ENCODE data around the gene CHD1L. TPM values are rescaled to one million over a fixed set of nuclear protein-coding genes. Genes with fewer than 3 reads are reported as not detected.

Gene CHD1L
- total and polyA plus RNA-seq, 2 experiments from 2014 or later: 29.8 to 43.9 TPM

DNA sequence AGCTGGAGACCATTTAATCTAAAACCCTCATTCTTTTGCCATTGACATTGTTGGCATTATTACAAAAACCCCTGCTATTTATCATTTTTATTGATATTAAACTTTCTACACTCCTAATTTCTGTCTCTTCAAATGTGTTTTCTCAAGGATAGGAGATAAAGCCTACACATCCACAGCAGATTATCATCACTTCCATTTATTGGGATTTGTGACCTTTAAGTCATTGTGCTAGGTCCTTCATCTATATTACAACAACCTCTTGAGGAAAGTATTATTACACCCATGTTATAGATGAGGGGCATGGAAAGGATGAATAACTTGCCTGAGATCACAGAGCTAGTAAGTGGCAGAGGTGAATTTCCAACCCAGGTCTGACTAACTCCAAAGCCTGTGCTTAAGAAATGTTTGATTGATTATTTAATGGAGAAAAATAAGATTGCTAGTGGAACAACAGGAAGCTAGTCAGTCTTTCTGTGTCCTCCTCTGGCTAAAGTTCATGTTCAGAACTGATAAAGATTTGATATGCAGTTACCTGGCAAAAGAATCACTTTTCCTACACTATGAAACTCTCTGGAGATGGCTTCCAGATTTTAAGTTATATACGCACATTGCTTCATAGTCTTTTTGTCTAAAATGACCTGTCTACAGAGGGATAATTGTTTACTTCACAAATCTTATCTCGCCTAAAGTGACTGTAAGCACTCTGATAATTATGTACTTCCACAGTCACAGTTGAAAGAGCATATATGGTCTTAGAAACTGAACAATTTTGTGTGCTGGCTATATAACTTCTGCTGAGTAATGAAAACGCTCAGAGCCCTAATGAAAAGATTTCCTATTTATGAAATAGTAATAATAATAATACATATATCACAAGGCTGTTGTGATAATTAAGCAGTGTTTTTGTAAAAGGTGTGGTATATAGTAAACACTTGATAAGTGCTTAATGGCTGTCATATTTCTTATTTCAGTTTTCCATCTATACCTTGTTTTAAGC is 32.4 kb upstream of the CHD1L start:
- no peaks in the 10 kb centered on the region for H3F3A ChIP-seq (replicated peaks; ENCODE audit: low read depth)
- no peaks in the 10 kb centered on the region for H3K9me3 Mint-ChIP-seq
- H3K36me3 Mint-ChIP-seq (ENCODE audit: low read depth): no peaks in the 10 kb centered on the region
- H3K4me1 ChIP-seq (ENCODE audit: insufficient read depth): no peaks in the 10 kb centered on the region
- no peak overlapping the region for H3K4me3 Mint-ChIP-seq
- H3K79me2 ChIP-seq (replicated peaks; ENCODE audit: insufficient read depth): no peaks in the 10 kb centered on the region
- H3K27me3 ChIP-seq (ENCODE audit: insufficient read depth): no peaks in the 10 kb centered on the region
- no peak overlapping the region for H3K4me2 ChIP-seq
- H3K27ac Mint-ChIP-seq: no peak overlapping the region
- H3K27ac ChIP-seq (ENCODE audit: low read depth): no peak overlapping the region
- H3K36me3 ChIP-seq (ENCODE audit: insufficient read depth): no peaks in the 10 kb centered on the region
- DNase-seq (ENCODE audit: low spot score): no peak
- H4K20me1 ChIP-seq (replicated peaks; ENCODE audit: insufficient read depth): no peaks in the 10 kb centered on the region
- no peak for ATAC-seq
- TF ChIP-seq REST (IDR thresholded peaks at IDR 0.05; ENCODE audit: unreplicated experiment): no peak
- no peak for TF ChIP-seq ETS1 (IDR thresholded peaks at IDR 0.05)
- no peak for TF ChIP-seq STAT1 (IDR thresholded peaks at IDR 0.05; ENCODE audit: unreplicated experiment)
- no peak for TF ChIP-seq CREB1 (CRISPR knock-in tag; IDR thresholded peaks at IDR 0.05; ENCODE audit: low read depth)
- TF ChIP-seq JUNB (IDR thresholded peaks at IDR 0.05; ENCODE audit: unreplicated experiment): no peak
- no peak for TF ChIP-seq POLR2AphosphoS5 (IDR thresholded peaks at IDR 0.05; ENCODE audit: low read depth)
- TF ChIP-seq NANOG (IDR thresholded peaks at IDR 0.05; ENCODE audit: borderline replicate concordance): no peak
- TF ChIP-seq EZH2phosphoT487 (IDR thresholded peaks at IDR 0.05; ENCODE audit: unreplicated experiment): no peak
- no peak for TF ChIP-seq ZNF331 (CRISPR knock-in tag; IDR thresholded peaks at IDR 0.05; ENCODE audit: low read depth)
- TF ChIP-seq ZNF462 (CRISPR knock-in tag; IDR thresholded peaks at IDR 0.05): no peak
- TF ChIP-seq EZH2 (IDR thresholded peaks at IDR 0.05; ENCODE audit: low read depth, unreplicated experiment): no peak
- H3K9me2 ChIP-seq (ENCODE audit: insufficient read depth): no peaks in the 10 kb centered on the region
- peaks cover 1% of the 10 kb centered on the region for H3K27me3 Mint-ChIP-seq (ENCODE audit: insufficient read depth, low read depth, poor library complexity)
- no peak overlapping the region for H3K4me3 ChIP-seq
- no peaks in the 10 kb centered on the region for H3K4me1 Mint-ChIP-seq
- no peak overlapping the region for H2AFZ ChIP-seq

Measured in GM23338 (cell line).